HG02852 (cell line): ENCODE results near the gene TTC9.
A peak's percentile ranks its signal among the peaks of the same experiment; 100 is the strongest.
"Not testable (repeated sequence)": the region's sequence is repeated elsewhere in the genome, so short reads cannot be mapped to it uniquely, and the experiment has no call there.

ENCODE experiments used
- ATAC-seq: cut with Tn5 transposase; IDR thresholded peaks from one replicate; pipeline ENCODE4 v1.9.1; 2021; ENCODE audit warnings: mild to moderate bottlenecking, moderate library complexity; ENCODE audit not compliant: unreplicated experiment

Gene TTC9

DNA sequence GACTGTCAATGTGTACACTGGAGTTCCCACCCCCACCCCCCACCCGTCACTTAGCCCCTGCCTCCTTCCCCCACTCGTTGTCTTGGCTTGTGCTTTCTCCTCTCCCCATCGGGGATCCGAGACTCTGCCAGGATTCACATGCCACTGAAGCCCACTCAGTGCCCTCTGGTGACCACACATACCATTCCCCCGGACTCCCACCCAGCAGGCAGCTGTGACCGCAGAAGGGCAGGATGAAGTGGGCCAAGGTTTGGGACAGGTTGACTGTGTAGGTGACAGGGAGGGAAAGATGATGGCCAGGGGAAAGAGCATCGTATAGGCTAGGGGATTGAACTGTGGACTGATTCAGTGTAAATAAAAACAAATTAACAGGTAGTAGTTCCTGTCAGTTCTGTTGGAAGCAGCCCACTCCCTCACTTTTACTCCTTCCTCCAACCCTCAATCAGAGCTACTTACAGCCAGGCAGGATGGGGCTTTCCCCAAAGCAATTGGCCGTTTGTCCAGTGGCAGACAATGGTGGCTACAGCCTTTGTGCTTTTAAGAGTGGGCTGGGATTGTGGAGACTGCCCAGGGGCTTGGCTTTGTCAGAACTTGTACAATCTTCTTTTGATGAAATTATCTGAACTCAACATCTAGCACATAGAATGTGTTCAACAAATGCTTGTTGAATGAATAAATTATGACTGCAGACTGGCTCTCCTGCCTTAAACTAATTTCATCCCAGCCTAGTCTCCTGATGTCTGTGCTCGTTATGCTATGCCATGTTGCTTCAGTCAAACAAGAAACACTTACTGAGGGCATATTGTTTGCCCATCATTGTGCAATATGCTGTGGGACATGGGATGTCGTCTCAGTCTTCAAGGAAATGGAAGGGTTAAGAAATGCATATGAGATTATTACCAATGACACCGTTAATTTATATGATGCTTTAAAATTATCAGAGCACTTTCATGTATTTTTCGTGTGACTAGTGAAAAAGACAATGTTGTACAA is 30.2 kb downstream of the TTC9 start:
- no peak for ATAC-seq

DNA sequence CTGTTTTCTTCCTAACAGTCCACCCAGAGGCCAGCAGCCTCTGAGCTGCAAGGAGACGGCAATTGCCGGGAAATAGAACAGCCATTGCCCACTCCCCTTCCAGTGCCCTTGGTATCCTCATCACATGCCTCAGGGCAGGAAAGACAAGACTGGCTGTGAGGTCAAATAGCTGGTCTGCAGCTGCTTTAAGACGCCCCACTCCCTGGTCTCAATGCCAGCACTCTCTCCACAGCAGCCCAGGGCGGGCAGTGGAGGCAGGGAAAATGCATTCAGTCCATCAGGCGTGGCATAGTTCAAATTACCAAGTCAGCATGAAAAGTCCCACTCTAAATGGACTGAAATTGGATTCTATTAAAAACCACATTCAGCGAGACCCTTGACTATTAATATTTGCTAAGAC is 35.6 kb downstream of the TTC9 start:
- ATAC-seq, result no peak

DNA sequence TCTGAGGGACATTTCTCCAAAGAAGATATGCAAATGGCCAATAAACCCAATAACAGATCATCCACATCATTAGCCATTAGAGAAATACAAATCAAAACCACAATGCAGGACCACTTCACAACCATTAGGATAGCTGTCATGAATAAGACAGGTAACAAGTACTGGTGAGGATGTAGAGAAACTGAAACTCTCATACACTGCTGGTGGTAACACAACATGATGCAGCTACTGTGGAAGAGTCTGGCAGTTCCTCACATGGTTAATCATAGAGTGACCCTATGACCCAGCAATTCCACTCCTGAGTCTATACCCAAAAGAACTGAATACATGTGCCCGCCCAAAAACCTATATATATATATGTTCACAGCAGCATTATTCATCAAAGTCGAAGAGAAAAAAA is 39.0 kb downstream of the TTC9 start:
- no peak for ATAC-seq

DNA sequence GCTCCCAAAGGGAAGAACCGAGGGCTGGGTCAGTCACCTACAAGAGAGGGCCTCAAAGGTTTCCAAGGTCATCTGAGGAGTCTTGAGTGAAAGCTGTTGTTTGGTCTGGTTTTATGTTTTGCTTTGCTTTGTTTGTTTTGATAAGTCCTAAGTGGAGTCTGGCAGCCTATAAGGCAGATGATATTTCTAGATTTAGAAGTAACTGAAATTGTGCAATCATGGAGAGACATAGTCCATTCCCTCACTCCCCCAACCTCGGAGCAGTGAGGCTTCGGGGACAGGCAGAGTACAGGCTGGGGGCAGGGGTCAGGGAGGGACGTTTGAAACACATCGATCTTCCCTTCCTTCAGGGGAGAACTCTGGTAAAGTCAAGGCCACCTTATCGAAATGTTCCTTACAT is 42.3 kb downstream of the TTC9 start:
- no peak for ATAC-seq

DNA sequence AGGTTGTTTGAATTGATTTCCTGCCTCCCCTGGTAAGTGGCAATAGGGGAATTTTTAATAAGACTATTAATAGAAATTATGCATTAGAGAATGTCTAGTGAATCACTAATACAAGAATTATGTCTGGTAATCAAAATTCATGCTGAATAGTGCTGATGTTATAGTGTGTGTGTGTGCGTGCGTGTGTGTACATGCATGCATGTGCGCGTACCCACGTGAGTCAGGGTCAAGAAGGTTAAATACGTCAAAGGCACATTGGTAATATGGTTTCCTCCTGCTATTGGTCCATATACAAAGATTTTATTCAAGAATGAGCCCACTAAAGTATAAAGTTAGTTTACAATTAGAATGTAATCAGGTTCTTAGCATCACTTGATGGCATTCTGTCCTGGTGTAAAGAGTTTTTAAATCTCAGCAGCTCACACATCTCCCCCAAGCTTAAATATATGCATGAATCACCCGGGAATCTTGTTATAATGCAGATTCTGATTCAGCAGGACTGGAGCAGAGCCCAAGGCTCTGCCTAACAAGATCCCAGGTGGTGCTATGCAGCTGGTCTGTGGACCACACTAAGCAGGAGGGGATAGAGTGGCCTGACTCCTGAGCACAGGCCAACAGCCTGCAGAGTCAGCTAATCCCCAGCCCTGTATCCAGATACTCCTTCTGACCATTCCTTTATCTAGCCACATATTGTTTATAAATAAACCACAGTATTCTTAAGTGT is 43.9 kb downstream of the TTC9 start:
- ATAC-seq, result no peak

DNA sequence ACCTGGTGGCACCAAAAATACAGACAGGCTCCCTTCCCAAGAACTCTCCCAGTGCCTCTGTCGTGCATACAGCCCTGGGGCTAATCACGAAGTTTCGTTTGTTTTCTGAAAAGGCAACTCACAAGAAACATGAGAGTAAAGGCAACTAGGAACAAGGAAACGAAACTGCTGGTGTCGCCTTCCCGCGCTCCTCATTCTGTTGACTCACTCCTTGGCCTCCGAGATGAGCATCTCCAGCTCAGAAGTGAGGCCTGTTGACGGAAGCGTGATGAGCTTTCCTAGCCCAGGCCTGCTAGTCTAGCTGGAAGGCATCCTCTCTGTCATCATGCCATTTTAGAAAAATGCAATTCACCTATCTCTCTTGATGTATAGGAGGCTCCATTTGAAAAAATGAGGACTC is 50.5 kb downstream of the TTC9 start:
- ATAC-seq, result no peak

DNA sequence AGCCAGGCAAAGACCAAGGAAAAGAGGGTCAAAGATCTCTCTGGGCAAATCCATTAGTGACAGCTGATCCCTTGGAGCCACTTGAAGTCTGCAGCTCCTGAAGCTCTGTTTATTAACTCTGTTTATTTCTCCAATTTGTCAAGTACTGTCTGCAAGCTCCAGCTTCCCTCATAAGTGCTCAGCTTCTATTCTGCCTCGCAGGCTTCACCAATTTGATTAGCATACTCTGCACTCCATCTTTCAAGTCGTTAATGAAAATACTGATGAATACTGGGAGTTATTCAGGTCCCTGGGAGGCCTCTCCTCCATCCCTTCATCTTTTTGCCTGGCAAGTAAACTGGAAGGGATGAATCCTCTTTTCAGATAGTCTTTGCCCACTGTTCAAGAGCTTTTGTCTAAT is 54.3 kb downstream of the TTC9 start:
- no peak for ATAC-seq

DNA sequence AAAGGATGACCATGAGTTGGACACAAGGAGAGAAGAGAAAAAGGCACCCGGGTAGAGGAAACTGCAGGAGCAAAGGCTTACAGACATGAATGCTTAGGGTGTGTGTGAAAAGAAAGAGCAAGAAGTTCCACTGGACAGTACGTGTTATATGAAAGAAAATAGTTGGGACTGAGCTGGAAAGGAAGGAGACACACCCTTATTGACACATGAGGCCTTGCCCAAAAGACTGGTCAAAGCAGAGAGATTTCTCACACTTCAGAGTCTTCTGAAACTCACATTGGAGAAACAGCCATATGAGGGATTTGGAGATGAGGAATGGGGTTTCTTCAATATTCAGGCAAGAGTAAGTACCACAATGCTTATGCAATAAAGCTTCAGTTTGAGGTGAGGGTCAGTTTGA is 56.0 kb downstream of the TTC9 start:
- ATAC-seq, result no peak

DNA sequence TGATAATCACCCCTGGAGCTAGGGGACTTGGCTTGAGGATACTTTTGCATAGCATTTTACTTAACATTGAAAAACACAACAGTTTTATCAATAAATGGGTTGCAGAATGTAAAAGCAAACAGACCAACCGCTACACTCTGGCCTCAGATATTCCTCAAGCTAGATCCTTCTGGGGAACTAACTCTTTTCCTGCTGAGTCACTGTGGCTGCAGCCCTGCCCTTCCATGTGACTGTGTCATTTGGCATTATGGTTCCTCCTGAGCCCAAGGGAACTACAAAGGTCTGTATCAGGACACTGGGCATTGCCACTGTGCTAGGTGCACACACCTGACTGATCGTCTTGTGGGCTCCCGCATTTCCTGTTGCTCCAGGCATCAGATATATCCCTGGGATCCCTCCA is 56.6 kb downstream of the TTC9 start:
- no peak for ATAC-seq

DNA sequence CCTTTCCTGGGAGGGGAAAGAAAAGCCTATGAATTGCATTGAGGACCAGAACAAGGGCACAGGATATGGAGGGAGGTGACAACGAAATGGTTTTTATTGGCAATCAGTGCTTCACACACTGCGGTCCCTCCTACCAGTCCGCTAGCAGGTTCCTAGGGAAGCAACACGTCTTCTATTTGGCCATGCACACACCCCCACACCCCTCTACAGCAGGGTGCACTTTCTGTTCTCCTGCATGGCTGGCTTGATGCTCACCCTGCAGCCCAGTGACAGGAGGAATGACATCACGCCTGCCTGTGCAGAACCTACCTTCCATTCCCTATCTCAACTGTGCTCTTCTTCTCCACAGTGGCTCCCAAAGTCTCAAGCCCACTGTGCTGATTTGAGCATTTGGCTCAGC is 57.9 kb downstream of the TTC9 start:
- ATAC-seq, result no peak

DNA sequence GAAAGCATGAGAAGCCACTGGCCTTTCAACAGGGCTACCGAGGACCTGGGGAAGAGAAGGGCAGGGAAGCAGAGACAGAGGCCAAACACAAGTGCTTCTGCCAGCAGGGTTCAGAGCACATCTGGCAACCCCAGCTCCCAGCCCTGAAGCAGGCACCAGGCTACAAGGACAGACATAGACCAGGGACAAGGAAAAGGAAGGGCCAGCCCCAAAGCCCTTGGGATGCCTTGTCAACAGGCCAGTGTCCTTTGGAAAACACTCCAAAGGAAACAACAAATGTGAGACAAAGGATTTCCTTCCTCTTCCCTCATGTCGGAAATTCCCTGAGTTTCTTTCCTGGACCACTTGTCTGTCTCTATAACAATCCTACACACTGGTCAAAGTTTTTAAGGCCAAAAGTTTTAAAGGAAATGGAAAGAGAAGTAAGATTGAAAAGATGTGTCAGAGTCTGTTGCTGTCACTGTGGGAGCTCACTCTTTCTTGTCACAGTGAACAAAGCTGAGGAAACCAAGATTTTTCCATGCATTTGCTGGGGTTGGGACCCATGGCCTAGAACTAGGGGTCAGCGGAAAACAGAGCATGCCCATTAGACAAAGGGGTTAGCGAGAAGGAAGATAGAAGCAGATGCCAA is 59.4 kb downstream of the TTC9 start:
- no peak for ATAC-seq

DNA sequence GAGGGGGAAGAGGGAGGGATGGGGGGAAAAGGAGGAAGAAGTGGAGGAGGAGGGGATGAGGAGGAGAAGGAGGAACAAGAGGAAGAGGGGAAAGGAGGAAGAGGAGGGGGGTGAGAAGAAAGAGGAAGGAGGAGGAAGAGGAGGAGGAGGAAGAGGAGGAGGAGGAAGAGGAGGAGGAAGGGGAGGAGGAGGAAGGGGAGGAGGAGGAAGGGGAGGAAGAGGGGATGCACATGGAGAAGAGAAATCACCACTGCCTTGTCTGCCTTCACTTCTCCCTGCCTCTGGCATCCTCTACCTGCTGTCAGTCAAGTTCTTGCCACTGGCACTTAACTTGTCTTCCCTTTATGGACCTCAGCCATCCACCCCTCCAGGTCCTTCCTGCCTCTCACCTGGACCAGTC is 59.9 kb downstream of the TTC9 start:
- ATAC-seq, result no peak

DNA sequence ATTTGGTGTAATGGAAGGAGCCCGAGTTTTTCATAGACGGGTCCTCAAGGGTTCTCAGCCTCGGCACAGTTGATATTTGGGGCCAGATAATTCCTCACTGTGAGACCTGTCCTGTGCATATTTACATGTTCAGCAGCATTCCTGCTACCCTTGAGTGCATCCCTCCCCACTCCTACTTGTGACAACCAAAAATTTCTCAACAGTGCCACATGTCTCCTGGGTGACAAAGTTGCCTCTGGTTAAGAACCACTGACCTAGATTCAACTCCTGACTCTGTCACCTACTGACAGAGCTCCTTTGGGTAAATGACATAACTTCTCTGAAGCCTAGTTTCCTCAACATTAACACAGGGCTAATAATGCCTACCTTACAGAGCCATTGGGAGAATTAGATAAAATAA is 60.4 kb downstream of the TTC9 start:
- ATAC-seq, result no peak

DNA sequence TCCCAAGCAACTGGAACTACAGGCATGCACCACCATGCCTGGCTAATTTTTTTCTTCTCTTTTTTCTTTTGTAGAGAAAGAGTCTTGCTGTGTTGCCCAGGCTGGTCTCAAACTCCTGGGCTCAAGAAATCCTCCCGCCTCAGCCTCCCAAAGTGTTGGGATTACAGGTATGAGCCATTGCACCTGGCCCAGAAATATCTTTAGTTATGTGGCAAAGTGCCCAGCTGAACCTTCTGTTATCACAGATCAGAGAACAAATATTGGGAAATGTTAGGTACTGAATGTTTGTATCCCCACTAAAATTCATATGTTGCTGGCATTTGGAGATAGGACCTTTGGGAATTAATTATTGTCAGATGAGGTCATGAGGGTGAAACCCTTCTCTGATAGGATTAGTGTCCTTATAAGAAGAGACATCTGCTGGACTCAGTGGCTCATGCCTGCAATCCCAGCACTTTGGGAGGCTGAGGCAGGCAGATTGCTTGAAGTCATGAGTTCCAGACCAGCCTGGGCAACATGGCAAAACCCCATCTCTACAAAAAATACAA is 62.0 kb downstream of the TTC9 start:
- not testable (repeated sequence) for ATAC-seq

DNA sequence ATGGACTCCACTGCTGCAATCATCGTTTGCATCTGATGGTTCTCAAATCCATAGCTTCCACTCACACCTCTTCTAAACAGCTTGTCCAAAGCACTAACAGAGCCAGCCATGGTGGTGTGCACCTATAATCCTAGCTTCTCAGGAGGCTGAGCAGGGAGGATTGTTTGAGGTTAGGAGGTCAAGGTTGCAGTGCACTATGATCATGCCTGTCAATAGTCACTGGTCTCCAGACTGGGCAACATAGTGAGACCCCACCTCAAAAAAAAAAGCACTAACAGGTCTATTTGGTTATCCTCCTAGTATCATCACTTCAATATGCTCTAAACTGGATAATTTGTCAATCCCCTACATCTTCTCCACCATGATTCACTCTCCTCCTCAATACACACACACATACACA is 63.2 kb downstream of the TTC9 start:
- no peak for ATAC-seq

DNA sequence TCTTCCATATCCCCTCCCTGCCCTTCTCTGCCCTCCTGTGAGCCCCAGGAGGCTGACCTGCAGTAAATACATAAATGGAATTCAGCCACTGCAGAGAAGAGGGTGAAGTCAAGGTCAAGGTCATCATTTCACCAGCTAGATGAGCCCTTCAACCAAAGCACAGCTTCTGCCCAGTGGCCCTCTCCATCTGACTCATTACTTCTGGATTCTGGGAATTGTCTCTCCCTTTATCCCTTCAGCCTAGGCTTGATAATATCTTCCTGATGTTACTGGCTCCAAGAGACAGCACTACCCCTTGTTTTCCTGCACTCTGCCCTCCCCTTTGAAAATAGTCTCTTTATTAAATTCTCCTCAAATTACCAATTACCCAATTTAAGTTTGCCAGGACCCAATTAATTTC is 64.5 kb downstream of the TTC9 start:
- no peak for ATAC-seq

DNA sequence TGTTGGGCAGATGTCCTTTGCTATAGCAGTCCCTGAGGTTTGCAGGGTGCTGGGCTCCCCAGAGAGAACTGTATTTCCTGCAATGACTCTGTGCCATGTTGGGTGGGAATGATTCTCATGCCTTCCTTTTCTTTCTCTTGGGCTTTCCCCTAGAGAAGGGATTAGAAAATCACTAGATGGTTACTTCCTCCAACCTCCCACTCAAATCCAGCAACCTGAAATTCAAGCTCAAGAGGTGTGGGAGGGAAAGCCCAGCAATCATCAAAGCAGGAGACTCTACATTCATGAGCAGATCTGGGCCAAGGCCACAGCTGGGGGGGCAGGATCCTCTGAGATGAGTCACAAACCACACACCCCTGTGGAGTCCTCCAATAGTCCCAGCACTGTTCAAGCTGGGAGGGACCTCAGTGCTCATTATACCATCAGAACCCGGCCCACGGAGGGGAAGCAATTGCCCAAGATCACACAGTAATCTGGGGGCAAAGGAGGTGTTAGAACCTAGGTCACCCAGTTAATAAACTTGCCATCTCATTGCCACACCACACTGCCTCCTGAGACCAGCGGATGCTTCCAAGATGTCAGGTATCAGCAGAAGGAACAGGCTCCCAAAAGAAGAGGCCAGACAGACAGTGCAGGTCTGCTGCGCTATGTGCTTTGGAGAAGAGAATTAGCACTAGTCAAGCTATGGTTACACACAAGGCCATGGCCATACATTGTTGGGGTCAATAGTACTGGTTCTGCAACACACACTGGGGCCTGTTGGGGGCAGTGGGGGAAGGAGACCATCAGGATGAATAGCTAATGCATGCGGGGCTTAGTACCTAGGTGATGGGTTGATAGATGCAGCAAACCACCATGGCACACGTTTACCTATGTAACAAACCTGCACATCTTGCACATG is 65.7 kb downstream of the TTC9 start:
- peak; percentile 89 for ATAC-seq

DNA sequence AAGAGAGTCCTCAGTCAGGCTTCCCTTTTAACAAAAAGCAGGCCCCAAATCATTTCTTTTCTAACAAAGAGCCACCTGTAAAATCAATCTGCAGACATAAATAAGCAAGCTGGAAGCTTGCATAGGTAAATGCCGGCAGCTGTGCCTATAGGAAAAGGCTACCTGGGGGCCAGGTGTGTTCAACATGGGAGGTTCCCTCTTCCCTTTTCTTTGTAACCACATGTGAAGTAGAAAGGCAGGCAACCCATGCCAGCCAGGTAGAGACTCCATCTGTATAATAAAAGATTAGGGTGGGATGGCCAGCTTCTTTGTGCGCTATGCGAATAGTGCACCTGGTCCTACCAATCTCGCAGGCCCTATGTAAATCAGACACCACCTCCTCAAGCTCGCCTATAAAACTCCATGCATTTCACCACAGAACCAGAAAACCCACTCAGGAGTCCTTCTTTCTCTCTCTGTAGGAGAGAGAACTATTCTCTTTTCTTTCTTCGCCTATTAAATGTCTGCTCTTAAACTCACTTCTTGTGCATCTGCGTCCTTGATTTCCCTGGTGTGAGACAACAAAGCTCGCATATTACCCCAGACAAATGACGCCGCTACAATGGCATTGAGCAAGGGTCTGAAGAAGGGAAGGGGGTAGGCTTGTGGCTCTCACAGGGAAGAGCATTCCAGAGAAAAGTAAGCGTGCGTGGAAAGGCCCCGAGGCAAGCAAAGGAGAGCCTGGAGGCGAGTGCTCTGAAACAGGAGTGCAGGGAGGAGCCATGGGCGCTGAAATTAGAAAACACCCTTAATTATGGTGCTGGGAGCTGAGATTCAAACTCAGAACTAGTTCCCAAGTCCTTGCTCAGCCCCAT is 67.2 kb downstream of the TTC9 start:
- no peak for ATAC-seq

DNA sequence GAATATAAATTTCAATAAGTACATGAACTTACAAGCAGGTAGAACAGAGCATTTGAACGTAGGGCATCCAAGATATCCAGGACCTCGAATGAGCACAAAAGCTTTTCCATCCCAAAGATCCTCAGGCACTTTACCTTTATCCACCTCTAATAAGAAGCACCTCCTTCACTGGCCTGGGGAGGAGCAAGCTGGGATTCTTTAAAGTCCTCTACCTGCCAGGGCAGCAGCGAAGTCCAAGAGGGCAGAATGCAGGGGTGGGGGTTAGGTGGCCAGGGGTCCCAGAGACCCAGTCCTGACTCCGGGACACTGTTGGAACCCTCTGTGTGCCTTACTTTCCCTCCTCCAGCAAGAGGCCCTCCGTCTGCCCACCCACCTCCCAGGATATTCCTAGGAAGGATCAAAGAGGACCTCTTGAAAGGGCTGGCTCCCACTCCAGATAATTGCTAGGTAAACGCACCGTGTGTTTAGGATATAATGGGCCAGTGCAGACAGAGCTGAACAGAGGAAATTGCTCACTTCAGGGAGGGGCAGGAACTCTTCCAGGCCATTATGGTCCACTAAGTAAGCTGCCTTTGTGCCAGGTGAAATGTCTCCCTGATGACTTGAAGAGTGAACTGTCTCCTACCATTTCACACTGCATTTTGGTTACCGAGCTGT is 68.1 kb downstream of the TTC9 start:
- ATAC-seq, result no peak
